Endothelial cell of hepatic sinusoid (primary cell): Measurements from ENCODE around the gene TSN.
"Not testable (repeated sequence)": the region's sequence is repeated elsewhere in the genome, so short reads cannot be mapped to it uniquely, and the experiment has no call there.

ENCODE experiments used
- in situ Hi-C: cut with HindIII; loops from 2 replicates; pipeline ENCODE4 v1.10.0; 2017; ENCODE audit warnings: low sequenced_read_pairs

Gene TSN

GRCh38 chr2:121755237-121756111 lies at the start of gene TSN:
TSS of gene TSN (plus strand) at chr2:121755651. CDS start at chr2:121755780, 129 bp downstream.
- in situ Hi-C loops, result no loop called here

GRCh38 chr2:121705958-121706357 lies 49.5 kb upstream of the TSN start:
- in situ Hi-C loops, result no loop called here

GRCh38 chr2:121707344-121707919 lies 48.0 kb upstream of the TSN start:
- in situ Hi-C loops, result no loop called here

- in situ Hi-C loops, result no loop called here
Measured at GRCh38 chr2:121707920-121708361, 47.5 kb upstream of the TSN start.

- in situ Hi-C loops, result no loop called here
Measured at GRCh38 chr2:121709776-121710469, 45.5 kb upstream of the TSN start.

- in situ Hi-C loops, result no loop called here
Measured at GRCh38 chr2:121710470-121711170, 44.8 kb upstream of the TSN start.

GRCh38 chr2:121711481-121711880 lies 44.0 kb upstream of the TSN start:
- in situ Hi-C loops, result not testable (repeated sequence)

GRCh38 chr2:121716126-121716525 lies 39.3 kb upstream of the TSN start:
- in situ Hi-C loops, result no loop called here

- in situ Hi-C loops, result no loop called here
Measured at GRCh38 chr2:121717529-121717928, 37.9 kb upstream of the TSN start.

- in situ Hi-C loops, result no loop called here
Measured at GRCh38 chr2:121721926-121722325, 33.5 kb upstream of the TSN start.

GRCh38 chr2:121722479-121722878 lies 33.0 kb upstream of the TSN start:
- in situ Hi-C loops, result no loop called here

- in situ Hi-C loops, result no loop called here
Measured at GRCh38 chr2:121723316-121723715, 32.1 kb upstream of the TSN start.

- in situ Hi-C loops, result no loop called here
Measured at GRCh38 chr2:121727332-121727731, 28.1 kb upstream of the TSN start.

- in situ Hi-C loops, result no loop called here
Measured at GRCh38 chr2:121727950-121728349, 27.5 kb upstream of the TSN start.

- in situ Hi-C loops, result no loop called here
Measured at GRCh38 chr2:121731366-121731765, 24.1 kb upstream of the TSN start.

GRCh38 chr2:121734544-121734943 lies 20.9 kb upstream of the TSN start:
- in situ Hi-C loops, result not testable (repeated sequence)

GRCh38 chr2:121735518-121736074 lies 19.9 kb upstream of the TSN start:
- in situ Hi-C loops, result loop anchor here (5.0 kb wide), 1 partner anchor 118 kb away; no protein-coding TSS in a partner anchor

- in situ Hi-C loops, result loop anchor here (5.0 kb wide), 1 partner anchor 119 kb away; no protein-coding TSS in a partner anchor
Measured at GRCh38 chr2:121736140-121736461, 19.4 kb upstream of the TSN start.

- in situ Hi-C loops, result loop anchor here (5.0 kb wide), 1 partner anchor 119 kb away; no protein-coding TSS in a partner anchor
Measured at GRCh38 chr2:121736462-121737336, 18.8 kb upstream of the TSN start, which contains the start of gene NIFK. TSS of gene NIFK (minus strand) at chr2:121736875. CDS start at chr2:121736850, 25 bp downstream.

- in situ Hi-C loops, result no loop called here
Measured at GRCh38 chr2:121740973-121741372, 14.5 kb upstream of the TSN start.
